KMS-11 (cell line): ENCODE results near the gene ADAMTS12.

Experiments used
- H2AFZ ChIP-seq: fragments of 200-600 bp; sonication (generic); 2 replicates; pipeline ENCODE4 v1.6.1; 2016; ENCODE audit warnings: antibody characterized with exemption, mixed run types, low read depth
- H3K27ac ChIP-seq: fragments of 200-600 bp; sonication (generic); 2 replicates; pipeline ENCODE4 v1.6.1; 2016; ENCODE audit warnings: mild to moderate bottlenecking, mixed run types
- H3K27me3 ChIP-seq: fragments of 200-600 bp; sonication (generic); 2 replicates; pipeline ENCODE4 v1.6.1; 2017; ENCODE audit warnings: mild to moderate bottlenecking, low read depth, mixed run types, moderate library complexity; ENCODE audit not compliant: insufficient read depth
- H3K36me3 ChIP-seq: fragments of 200-600 bp; sonication (generic); 2 replicates; pipeline ENCODE4 v1.6.1; 2017; ENCODE audit warnings: mild to moderate bottlenecking, mixed run types; ENCODE audit not compliant: insufficient read depth
- H3K4me1 ChIP-seq: fragments of 200-600 bp; sonication (generic); 2 replicates; pipeline ENCODE4 v1.6.1; 2016; ENCODE audit warnings: mild to moderate bottlenecking, low read depth, mixed run types; ENCODE audit not compliant: poor library complexity, severe bottlenecking
- H3K4me2 ChIP-seq: fragments of 200-600 bp; sonication (generic); 2 replicates; pipeline ENCODE4 v1.7.0; 2016; ENCODE audit warnings: mild to moderate bottlenecking, mixed run types
- H3K4me3 ChIP-seq: fragments of 200-600 bp; sonication (generic); IDR thresholded peaks from 2 replicates; pipeline ENCODE4 v1.6.1; 2017; ENCODE audit warnings: low read depth, low read length, mixed read lengths; ENCODE audit not compliant: insufficient read depth
- H3K79me2 ChIP-seq: fragments of 200-600 bp; sonication (generic); 2 replicates; pipeline ENCODE4 v1.6.1; 2016; ENCODE audit warnings: low read depth, mixed run types; ENCODE audit not compliant: insufficient read depth
- H3K9ac ChIP-seq: fragments of 200-600 bp; sonication (generic); 2 replicates; pipeline ENCODE4 v1.6.1; 2016; ENCODE audit warnings: mild to moderate bottlenecking, mixed run types
- H4K20me1 ChIP-seq: fragments of 200-600 bp; sonication (generic); 2 replicates; pipeline ENCODE4 v1.6.1; 2016; ENCODE audit warnings: mild to moderate bottlenecking, mixed run types; ENCODE audit not compliant: insufficient read depth
- CTCF ChIP-seq: fragments of 200-600 bp; sonication (generic); conservative IDR thresholded peaks from 2 replicates; pipeline ENCODE4 v1.6.1; 2017; ENCODE audit warnings: low read depth, mild to moderate bottlenecking, antibody characterized with exemption, low read length, moderate library complexity, mixed read lengths

ADAMTS12 gene

GRCh38 chr5:33827018-33827707 lies 64.6 kb downstream of the ADAMTS12 start:
- no peaks in the 10 kb centered on the region for H3K27me3 ChIP-seq
- H3K36me3 ChIP-seq: no peaks in the 10 kb centered on the region
- H4K20me1 ChIP-seq: no peaks in the 10 kb centered on the region
- no peak overlapping the region for H3K27ac ChIP-seq
- no peak overlapping the region for H3K9ac ChIP-seq
- no peaks in the 10 kb centered on the region for H3K4me1 ChIP-seq
- H3K79me2 ChIP-seq: no peaks in the 10 kb centered on the region
- H2AFZ ChIP-seq: no peak overlapping the region
- no peak overlapping the region for H3K4me3 ChIP-seq
- H3K4me2 ChIP-seq: no peak overlapping the region
- TF ChIP-seq CTCF: no peak

GRCh38 chr5:33824516-33825195 lies 67.1 kb downstream of the ADAMTS12 start:
- Histone ChIP-seq H3K27me3 (no peaks in the 10 kb centered on the region), H3K36me3 (no peaks in the 10 kb centered on the region), H2AFZ (no peak overlapping the region), H3K4me1 (no peaks in the 10 kb centered on the region), H3K27ac (no peak overlapping the region), H3K9ac (no peak overlapping the region), H3K4me2 (no peak overlapping the region), H3K4me3 (no peak overlapping the region), H3K79me2 (no peaks in the 10 kb centered on the region), H4K20me1 (no peaks in the 10 kb centered on the region)
- no peak for TF ChIP-seq CTCF

- H3K79me2 ChIP-seq: no peaks in the 10 kb centered on the region
- no peak overlapping the region for H2AFZ ChIP-seq
- no peak overlapping the region for H3K27ac ChIP-seq
- no peaks in the 10 kb centered on the region for H3K36me3 ChIP-seq
- no peak for TF ChIP-seq CTCF
- H3K4me1 ChIP-seq: no peaks in the 10 kb centered on the region
- H3K4me2 ChIP-seq: no peak overlapping the region
- H3K27me3 ChIP-seq: no peaks in the 10 kb centered on the region
- H3K9ac ChIP-seq: no peak overlapping the region
- no peaks in the 10 kb centered on the region for H4K20me1 ChIP-seq
- H3K4me3 ChIP-seq: no peak overlapping the region
These were observed 74.5 kb downstream of the ADAMTS12 start for GRCh38 chr5:33817301-33817700.

GRCh38 chr5:33816791-33817190 lies 75.0 kb downstream of the ADAMTS12 start:
- no peak overlapping the region for H3K4me3 ChIP-seq
- no peaks in the 10 kb centered on the region for H4K20me1 ChIP-seq
- no peaks in the 10 kb centered on the region for H3K27me3 ChIP-seq
- no peak overlapping the region for H3K9ac ChIP-seq
- no peak overlapping the region for H3K4me2 ChIP-seq
- no peak for TF ChIP-seq CTCF
- no peaks in the 10 kb centered on the region for H3K4me1 ChIP-seq
- no peak overlapping the region for H3K27ac ChIP-seq
- no peaks in the 10 kb centered on the region for H3K79me2 ChIP-seq
- no peaks in the 10 kb centered on the region for H3K36me3 ChIP-seq
- no peak overlapping the region for H2AFZ ChIP-seq
